ENCODE results near the gene RALGAPA1.
A peak's percentile ranks its signal among the peaks of the same experiment; 100 is the strongest.
"Not testable (repeated sequence)": the region's sequence is repeated elsewhere in the genome, so short reads cannot be mapped to it uniquely, and the experiment has no call there.

RALGAPA1 gene

DNA sequence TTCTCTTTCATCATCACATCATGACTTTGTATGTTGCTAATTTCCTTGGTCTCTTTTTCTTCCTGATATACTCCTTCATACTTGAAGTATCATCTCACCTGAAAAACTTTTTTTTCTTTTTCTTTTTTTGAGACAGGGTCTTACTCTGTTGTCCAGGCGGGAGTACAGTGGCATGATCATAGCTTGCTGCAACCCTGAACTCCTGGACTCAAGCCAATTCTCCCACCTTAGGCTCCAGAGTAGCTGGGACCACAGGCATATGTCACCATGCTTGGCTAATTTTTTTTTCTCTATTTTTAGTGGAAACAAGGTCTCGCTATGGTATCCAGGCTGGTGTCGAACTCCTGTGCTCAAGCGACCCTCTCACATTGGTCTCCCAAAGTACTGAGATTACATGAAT lies 107.6 kb downstream of the RALGAPA1 start:
- DNase-seq (ENCODE audit: low read depth in 2 of 2) = no peak

DNA sequence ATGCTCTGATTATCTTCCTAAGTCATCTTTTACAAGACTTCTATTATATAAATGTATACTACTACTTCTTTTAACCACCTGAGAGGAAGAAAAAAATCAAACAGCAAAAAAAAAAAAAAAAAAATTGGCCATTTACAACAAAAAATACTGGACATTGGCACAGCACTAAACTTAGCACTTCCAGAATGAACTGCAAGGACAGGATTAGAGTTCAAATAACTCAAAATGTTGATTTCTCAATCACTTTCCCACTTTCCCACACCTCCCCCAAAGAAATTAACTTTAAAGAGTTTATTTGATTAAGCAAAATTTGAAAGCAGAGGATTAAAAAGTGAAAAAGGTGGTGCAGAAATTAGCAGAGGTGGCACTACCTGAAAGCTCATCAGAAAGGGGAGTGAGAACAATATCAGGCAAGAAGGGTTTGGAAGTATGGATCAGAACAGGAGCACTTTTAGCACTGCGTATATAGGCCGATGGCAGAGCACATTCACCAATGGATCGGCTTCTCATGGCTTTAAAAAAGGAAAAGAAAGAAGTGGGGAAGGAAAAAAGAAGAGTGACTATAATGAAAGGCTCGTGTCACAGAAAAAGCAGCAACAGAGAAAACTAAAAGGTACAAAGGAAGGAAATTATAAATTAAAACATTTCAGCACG lies 109.2 kb downstream of the RALGAPA1 start:
- DNase-seq (ENCODE audit: low read depth in 2 of 2) = no peak

DNA sequence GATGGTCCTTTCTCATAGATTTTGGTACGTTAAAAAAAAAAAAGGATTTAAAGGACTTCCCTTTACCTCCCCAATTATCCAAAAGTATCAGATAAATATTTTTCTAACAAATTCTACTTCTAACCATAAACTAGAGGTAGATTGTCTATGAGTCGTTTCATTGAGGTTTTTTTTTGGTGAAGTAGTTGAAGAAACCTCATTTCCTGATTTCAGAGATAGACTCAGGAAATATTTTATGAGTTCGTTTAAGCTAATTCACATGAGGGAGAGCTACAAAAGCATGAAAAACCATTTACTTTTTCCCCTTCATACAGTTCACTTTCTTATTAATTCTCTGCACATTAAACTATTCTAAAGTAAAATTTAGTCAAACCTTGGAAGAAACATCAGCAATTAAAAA lies 112.5 kb downstream of the RALGAPA1 start:
- DNase-seq (ENCODE audit: low read depth in 2 of 2) = no peak

DNA sequence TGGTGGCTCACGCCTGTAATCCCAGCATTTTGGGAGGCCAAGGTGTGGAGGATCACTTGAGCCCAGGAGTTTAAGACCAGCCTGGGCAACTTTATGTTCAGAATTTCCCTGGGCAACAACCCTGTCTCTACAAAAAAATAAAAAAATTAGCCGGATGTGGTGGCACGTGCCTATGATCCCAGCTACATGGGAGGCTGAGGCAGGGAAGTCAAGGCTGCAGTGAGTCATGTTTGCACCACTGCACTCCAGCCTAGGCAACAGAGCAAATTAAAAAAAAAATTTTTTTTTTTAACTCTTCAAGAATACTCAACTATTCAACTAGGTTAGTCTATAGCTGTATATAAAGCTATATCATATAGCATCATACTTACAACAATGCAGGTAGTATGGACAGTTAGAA lies 113.0 kb downstream of the RALGAPA1 start:
- DNase-seq (ENCODE audit: low read depth in 2 of 2) = no peak

DNA sequence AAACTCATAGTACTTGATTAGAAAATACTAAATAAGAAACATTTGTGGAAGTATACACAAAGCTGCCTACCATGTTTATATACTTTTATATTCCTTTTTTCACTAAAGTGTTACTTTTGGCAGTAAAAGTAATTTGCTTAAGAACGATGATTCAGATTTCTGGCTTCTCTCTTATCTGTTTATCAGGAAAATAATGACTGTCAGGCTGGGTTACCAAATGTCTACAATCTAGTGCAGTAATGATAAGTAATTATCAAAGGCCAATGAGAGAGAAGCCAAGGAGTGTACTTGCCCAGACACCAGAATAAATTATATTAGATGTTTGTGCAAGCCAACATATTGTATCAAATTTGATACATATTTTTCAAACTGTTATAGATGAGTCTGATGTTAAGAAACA lies 113.4 kb downstream of the RALGAPA1 start:
- DNase-seq (ENCODE audit: low read depth in 2 of 2) = no peak

DNA sequence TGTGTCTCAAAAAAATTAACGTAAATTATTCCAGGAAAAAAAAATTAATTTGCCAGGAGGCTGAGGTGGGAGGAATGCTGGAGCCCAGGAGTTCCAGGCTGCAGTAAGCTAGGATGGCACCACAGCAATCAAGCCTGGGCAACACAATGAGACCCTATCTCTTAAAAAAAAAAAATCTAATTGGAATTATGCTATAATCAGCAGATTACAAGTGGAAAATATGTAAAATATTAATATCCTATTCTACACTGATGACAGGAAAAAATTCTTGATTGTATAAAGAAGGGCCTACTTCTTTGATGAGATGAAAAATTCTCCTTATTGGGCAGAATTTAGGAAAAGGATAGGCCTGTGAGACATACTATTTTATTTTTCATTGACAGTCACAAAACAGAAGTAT lies 114.0 kb downstream of the RALGAPA1 start:
- DNase-seq (ENCODE audit: low read depth in 2 of 2) = no peak

DNA sequence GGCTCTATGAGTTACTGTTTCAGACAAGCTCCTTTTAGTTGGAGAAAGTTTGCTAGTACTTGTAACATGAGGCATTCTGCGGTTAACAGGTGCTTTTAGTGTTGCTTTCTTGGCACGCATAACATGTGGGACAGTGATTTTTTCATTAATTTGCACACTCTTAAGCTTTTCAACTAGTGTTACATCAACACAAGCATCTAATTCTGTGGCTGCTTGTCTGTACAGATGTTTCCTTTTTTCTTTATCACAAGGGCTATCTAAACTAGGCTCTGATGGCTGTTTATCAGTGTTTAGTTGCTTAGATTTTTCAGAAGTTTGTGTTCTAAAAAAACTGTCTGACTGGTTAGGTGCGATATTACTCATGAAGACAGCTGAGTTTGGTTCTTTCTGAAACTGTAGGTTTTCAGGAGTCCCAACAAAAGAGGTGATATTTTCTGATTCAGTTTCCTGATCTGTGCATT lies 120.1 kb downstream of the RALGAPA1 start:
- no peak for DNase-seq (ENCODE audit: low read depth in 2 of 2)

DNA sequence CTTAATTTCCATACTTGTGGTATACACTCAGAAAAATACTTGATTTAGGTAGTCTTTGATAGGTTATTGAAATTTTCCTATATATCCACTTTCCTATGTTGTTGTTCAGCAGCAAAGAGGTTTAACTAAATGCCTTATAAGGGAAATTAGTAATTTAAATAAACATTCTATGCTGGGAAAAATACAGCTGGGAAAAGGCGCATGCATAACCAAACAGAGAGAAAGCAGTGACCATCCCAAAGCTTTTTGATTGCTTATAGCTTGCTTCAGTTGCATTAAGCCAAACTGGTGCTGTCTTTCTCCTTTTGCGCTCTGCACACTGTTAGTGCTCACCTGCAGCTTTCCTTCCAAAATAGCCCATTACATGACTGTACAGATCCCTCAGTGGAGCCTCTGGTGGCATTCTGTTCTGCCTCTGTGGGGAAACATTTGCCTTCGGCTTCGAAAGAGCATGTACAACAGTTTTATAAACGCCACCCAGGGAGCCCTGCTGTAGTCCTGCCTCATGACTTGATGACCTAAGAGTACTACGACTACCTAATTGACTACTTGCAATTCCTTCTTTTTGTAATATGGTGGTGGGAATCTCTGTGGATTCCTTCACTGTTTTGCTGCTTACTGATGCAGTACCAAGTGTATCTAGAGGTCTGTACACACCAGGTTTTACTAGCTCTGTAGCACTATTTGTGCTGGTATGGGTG lies 120.8 kb downstream of the RALGAPA1 start:
- no peak for DNase-seq (ENCODE audit: low read depth in 2 of 2)

DNA sequence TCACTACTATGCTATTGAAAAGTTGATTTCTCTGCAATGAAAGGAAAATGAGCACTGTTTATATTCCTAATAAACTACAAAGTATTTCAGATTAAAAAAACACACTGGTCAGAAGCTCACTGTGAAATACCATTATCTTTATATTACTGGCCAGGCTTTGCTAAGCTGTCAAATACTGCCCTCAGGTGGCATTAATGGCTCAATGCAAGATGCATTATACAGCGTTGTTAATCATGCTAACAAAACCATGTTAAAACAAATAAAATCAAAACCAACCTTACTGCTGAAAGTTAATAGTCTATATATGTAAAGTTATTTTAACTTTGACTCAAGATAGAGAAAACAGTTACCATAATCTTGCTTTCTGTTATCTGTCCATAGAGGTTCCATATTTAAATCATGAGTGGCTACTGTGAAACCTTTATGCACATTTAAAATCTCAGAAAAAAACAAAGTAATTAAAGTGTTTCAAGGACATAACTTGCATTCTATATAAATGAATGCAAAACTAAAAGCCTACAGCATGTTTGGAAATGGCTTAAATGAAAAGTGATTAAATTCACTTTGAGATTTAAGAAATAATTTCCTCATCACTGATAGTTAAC lies 121.7 kb downstream of the RALGAPA1 start:
- DNase-seq (ENCODE audit: low read depth in 2 of 2) = peak in 1 of 2 experiments; percentile 5

DNA sequence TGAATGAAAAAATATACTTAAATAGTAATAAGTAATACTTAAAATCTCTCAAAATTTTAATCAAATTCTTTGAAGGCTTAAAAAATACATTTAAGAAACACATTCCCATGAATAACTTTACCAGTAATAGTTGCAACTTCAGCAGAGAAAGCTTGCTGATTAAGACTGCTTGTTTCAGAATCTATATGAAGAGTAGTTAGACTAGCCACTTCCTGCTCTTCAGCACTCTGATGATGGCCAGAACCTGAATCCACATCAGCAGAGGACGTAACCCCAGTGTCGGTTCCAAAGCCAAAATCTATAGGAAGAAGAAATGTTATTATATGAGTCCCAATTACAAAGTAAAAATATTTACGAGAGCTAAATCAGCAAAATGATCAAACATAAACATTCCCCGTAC lies 125.4 kb downstream of the RALGAPA1 start:
- DNase-seq (ENCODE audit: low read depth in 2 of 2) = not testable (repeated sequence)

DNA sequence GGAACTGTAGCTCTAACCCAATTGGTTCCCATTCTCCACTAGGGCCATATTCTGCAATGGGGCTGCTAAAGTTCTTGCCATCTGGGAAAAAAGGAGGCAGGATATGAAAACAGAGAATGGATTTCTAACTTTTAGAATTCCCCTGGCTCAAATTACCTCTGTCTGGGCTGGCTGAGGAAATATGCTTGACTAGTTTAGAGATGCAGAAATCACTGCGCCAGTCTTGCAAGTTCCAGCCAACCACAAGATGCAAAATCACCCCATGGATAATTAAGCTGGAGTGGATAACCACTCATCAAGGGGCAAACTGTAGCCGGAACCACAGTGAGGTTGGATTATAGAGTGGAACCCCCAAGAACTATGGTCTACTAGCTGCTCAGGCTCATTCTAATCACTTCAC lies 126.3 kb downstream of the RALGAPA1 start:
- DNase-seq (ENCODE audit: low read depth in 2 of 2) = no peak

DNA sequence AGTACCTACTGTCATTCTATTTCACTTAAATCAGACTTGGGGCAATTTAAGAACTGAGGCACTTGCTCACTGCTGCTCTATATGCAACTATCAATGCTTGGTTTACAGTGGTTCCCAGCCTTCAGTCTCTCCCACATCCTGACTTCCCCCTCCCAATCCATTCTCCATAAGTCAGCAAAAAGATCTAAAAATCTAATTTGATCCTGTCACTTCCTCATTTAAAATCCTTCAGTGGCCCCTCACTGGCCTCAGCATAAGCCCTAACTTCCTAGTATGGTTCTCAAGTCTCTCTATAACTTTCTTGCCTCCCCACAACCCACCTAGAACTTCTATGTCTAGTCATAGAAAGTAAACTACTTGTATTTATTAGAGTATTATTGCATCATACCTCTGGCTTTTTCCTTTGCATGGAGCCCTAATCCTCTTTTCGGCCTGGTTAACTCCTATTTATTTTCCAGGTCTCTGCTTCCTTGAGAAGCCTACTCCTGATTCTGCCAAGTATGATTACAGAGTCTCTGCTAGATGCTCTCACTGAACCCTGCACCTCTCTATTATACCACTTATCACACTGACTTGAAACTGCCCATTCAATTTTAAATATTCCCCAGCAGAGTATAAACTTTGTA lies 130.6 kb downstream of the RALGAPA1 start:
- no peak for DNase-seq (ENCODE audit: low read depth in 2 of 2)

DNA sequence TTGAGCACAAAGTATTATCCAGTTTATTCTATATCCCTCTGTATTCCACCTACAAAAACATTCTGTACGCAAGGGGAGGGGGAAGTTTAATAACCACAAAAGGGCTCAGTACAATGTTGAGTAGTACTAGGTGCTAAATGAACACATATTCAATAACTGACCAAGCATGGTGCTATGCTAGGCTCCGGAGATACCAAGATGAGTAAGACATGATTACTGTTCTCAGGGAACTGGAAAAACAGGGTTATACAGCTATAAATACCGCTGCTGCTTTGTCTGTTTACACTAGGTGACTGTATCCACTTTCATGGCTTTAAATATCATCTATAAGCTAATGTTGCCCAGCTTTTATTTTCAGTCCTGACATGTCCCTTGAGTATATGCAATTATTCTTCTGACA lies 139.3 kb downstream of the RALGAPA1 start:
- no peak for DNase-seq (ENCODE audit: low read depth in 2 of 2)

DNA sequence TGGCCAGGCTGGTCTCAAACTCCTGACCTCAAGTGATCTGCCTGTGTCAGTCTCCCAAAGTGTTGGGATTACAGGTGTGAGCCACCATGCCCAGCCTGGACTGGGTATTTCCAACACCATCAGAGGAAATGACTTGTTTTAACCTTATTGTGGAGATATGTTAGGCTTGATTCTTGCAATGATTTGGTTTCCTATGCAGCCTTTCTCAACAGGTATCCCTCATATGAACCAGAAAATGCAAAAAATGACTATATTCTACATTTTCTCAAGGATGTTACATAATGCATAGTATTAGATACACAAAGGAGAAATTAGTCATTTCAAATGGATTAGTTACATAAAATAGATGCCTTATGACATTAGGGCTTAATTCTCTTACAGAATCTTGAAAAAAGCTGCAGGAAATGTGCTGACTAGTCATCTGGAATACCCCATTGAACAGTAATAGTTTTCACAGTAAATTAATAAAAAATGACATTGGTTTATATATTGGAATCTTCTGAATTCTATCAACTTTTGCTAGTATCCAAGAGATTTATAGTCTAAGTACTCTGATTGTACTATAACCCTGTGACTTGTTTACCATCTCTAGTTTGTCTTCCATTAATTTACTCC lies 142.6 kb downstream of the RALGAPA1 start:
- no peak for DNase-seq (ENCODE audit: low read depth in 2 of 2)

DNA sequence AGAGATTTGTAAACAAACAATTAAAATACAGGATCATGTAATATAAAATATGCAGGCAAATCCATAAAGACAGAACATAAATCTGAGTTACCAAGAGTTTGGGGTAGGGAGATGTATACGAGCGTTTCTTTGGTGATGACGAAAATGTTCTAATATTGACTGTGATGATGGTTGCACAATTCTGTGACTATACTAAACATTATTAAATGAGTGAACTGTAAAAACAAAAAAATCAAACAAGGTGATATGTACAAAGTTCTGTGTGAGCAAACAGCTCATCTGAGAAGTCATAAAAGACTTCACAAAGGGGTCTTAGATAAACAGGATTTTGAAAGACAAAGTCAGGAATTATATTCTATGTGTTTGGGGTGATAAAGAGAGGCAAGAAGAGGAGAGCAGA lies 147.2 kb downstream of the RALGAPA1 start:
- DNase-seq (ENCODE audit: low read depth in 2 of 2) = no peak

DNA sequence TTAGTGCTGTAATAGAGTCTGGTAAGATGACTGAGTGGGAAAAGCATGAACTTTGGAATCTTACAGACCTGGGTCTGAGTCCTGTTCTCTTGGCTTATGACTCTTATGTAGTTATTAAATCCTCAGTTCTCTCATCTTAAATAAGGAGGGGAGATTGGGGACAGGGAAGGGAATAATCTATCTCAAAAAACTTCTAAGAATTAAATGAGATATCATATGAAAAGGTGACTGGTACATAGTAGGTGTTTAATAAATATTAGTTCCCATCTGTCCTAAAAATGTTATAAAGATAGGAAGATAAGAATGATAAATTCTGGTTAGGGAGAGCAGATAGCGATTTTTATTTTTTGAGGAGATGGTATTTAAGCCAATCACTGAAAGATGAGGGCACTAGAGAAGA lies 156.1 kb downstream of the RALGAPA1 start:
- no peak for DNase-seq (ENCODE audit: low read depth in 2 of 2)

DNA sequence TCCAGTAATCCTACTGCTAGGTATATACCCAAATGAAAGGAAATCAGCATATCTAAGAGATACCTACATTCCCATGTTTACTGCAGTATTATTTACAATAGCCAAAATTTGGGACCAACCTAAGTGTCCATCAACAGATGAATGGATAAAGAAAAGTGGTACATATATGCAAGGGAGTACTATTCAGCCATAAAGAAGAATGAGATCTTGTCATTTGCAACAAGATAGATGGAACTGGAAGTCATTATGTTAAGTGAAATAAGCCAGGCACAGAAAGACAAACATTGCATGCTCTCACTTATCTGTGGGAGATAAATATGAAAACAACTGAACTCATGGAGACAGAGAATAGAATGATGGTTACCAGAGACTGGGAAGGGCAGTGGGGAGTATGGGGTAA lies 165.6 kb downstream of the RALGAPA1 start:
- no peak for DNase-seq (ENCODE audit: low read depth in 2 of 2)

DNA sequence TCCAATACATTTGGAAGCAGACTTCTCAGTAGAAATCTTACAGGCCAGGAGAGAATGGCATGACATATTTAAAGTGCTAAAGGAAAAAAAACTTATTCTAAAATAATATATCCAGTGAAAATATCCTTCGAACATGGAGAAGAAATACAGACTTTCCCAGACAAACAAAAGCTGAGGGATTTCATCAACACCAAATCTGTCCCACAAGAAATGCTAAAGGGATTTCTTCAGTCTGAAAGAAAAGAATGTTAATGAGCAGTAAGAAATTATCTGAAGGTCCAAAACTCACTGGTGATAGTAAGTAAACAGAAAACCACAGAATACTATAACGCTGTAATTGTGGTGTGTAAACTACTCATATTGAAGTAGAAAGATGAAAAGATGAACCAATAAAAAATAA lies 171.2 kb downstream of the RALGAPA1 start:
- no peak for DNase-seq (ENCODE audit: low read depth in 2 of 2)

DNA sequence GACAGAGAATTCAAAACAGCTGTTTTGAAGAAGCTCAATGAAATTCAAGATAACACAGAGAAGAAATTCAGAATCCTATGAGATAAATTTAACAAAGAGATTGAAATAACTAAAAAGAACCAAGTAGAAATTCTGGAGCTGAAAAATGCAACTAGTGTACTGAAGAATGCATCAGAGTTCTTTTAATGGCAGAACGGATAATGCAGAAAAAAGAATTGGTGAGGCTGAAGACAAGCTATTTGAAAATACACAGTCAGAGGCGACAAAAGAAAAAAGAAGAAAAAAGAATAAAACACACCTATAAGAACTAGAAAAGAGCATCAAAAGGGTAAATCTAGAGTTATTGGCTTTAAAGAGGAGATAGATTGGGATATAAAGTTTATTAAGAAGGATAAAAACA lies 171.8 kb downstream of the RALGAPA1 start:
- no peak for DNase-seq (ENCODE audit: low read depth in 2 of 2)

DNA sequence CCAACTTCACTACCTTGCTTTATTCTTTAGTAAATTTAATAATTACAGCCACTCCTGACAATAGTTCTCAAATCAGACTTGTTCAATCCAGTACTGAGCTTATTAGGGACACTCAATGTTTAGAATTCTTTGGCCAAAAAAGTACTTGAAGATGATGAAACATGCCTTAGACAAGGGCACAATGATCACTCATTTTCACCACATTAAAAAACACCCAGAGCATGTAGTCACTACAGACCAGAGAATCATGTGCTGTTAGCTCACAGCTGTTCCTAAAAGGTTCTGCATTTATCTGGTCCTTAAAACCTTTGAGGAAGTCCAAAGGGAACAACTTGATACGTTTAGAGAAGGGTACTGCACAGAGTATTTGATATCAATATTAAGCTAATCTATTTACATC lies 176.4 kb downstream of the RALGAPA1 start:
- no peak for DNase-seq (ENCODE audit: low read depth in 2 of 2)

DNA sequence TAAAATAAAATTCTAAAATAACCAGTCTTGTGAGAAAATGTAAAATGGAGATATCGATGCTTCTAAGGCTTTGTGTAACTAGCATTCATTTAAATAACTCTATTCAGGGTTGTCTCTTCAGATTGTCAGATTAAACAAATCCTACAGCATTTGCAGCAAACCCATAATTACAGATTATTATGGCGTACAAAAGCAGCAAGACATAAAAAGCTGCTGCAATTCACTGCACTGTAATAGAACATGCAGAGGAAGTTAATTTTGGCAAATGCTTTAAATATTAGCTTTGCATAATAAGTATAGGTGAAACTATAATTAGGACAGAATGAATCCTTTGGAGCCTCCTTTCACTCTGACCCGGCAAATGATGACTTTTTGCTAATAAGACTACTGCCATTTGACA lies 176.8 kb downstream of the RALGAPA1 start:
- no peak for DNase-seq (ENCODE audit: low read depth in 2 of 2)

DNA sequence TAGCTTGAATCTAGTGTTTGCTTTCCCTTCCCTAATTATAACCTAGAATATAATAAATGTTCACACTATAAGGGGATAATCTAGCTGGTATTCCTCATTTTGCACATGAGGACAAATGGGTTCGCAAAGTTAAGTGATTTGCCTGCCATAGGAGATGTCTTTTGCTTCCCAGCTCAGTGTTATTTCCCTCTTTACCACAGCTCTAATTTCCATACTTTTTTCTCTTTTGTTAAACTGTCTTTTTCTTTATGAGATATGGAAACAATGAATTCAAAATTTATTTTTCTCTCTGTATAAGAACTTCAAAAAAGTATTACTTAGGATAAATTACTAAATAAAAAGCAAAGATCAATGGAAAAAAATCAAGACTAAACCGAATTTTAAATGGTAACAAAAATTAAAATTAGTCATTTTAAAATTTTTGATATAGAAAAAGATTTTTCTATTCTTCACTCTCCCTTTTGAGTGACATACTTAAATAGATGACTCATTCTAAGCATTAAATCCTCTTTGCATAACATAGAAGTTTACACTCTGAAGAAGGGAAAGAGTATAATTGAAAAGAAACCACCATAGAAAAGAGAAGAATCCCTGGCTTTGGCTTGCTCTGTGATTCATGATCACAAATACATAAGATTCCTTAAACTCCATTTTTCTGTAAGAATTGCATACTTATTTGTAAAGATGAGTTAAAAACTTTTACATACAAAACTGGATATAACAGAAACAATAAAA lies 177.9 kb downstream of the RALGAPA1 start:
- DNase-seq (ENCODE audit: low read depth in 2 of 2) = no peak

All from fibroblast of skin of left biceps (primary cell).